K562 (cell line): ENCODE results near the gene NR1D1. TPM values are rescaled to one million over a fixed set of nuclear protein-coding genes. Genes with fewer than 3 reads are reported as not detected.

Experiments
- ATAC-seq: fragments of 200-7000 bp; cut with Tn5 transposase; 3 replicates; pipeline ENCODE4 v1.9.1; 2020; ENCODE audit warnings: moderate library complexity
- BruUV-seq: library from RNA; stranded (reverse); fragments of 400-500 nt; replicated peaks from 2 replicates; lab custom pipeline; 2021; lab: Mats Ljungman, UMichigan
- CTCF ChIA-PET: fragments of 300-600 bp; formaldehyde crosslinking; extraction: SDS; loops from one replicate; lab custom pipeline; 2021; ENCODE audit warnings: low intra/inter-chr PET ratio; lab: Yijun Ruan, JAX
- POLR2A ChIA-PET: fragments of 300-600, 350-650 bp; sonication (Branson Sonifier 250); formaldehyde crosslinking; extraction: SDS; loops from one replicate; lab custom pipeline; 2021; ENCODE audit warnings: antibody characterized with exemption, inconsistent platforms; lab: Yijun Ruan, JAX
- DNase-seq, 4 experiments: peaks; one replicate each; pipeline versions ENCODE4 v3.0.0 to v3.0.0-alpha.2; 2011 to 2018; ENCODE audit warnings: low spot score in 3 of 4, mixed read lengths in 3 of 4; ENCODE audit errors: extremely low read depth in 1 of 4
- FAIRE-seq: peaks from 2 replicates; lab custom pipeline; 2011; peaks lifted over from hg19 to GRCh38; lab: Jason Lieb, UNC
- H2AFZ ChIP-seq: 2 replicates; pipeline ENCODE4 v1.6.0; 2011; ENCODE audit warnings: low read depth, low read length, control low read depth, inconsistent platforms
- H3K27ac ChIP-seq: fragments of 200-600 bp; 3 replicates; pipeline ENCODE4 v1.8.0; 2011; ENCODE audit warnings: low read depth, mild to moderate bottlenecking, control low read depth, inconsistent platforms, low read length, moderate library complexity, mixed read lengths; ENCODE audit errors: extremely low read depth
- H3K27me3 ChIP-seq, 2 experiments: fragments of 300-600 bp in 1 of 2; 2 replicates in 1 of 2; 3 replicates in 1 of 2; pipeline versions ENCODE4 v1.6.0 to v1.8.0; 2011; ENCODE audit warnings: inconsistent platforms in 2 of 2, low read length in 2 of 2, mild to moderate bottlenecking in 1 of 2, mixed read lengths in 1 of 2, moderate library complexity in 1 of 2; ENCODE audit not compliant: control insufficient read depth in 2 of 2, insufficient read depth in 2 of 2
- H3K36me3 ChIP-seq: fragments of 300-600 bp; 3 replicates; pipeline ENCODE4 v1.8.0; 2011; ENCODE audit warnings: mild to moderate bottlenecking, low read length, inconsistent platforms; ENCODE audit not compliant: control insufficient read depth, insufficient read depth
- H3K4me1 ChIP-seq, 2 experiments: fragments of 200-600 bp in 1 of 2; replicated peaks in 1 of 2; 2 replicates in 1 of 2; 3 replicates in 1 of 2; pipeline versions ENCODE4 v1.5.1 to v1.8.0; 2011; ENCODE audit warnings: inconsistent platforms in 2 of 2, low read length in 2 of 2, mild to moderate bottlenecking in 1 of 2, mixed read lengths in 1 of 2, moderate library complexity in 1 of 2; ENCODE audit not compliant: control insufficient read depth in 2 of 2, insufficient read depth in 2 of 2
- H3K4me2 ChIP-seq: 2 replicates; pipeline ENCODE4 v1.6.1; 2011; ENCODE audit warnings: low read length, control low read depth, inconsistent platforms, mixed read lengths; ENCODE audit not compliant: insufficient read depth
- H3K4me3 ChIP-seq: fragments of 200-600 bp; sonication (generic), shearing (Covaris generic); 2 replicates; pipeline ENCODE4 v1.5.1; 2016; ENCODE audit warnings: control low read depth, inconsistent platforms
- H3K79me2 ChIP-seq: fragments of 200-600 bp; 3 replicates; pipeline ENCODE4 v1.8.0; 2011; ENCODE audit warnings: low read length, inconsistent platforms; ENCODE audit not compliant: control insufficient read depth, insufficient read depth
- H3K9ac ChIP-seq, 2 experiments: 2 replicates each; pipeline versions ENCODE4 v1.6.0 to v1.6.1; 2011; ENCODE audit warnings: low read depth in 2 of 2, low read length in 2 of 2, control low read depth in 1 of 2, inconsistent platforms in 1 of 2, mild to moderate bottlenecking in 1 of 2, mixed read lengths in 1 of 2; ENCODE audit not compliant: insufficient read depth in 1 of 2
- H3K9me1 ChIP-seq: one replicate; pipeline ENCODE4 v1.6.0; 2011; ENCODE audit warnings: inconsistent platforms, mild to moderate bottlenecking, low read length, moderate library complexity; ENCODE audit not compliant: control insufficient read depth, insufficient read depth
- H3K9me3 ChIP-seq: replicated peaks from 2 replicates; pipeline ENCODE4 v1.5.1; 2011; ENCODE audit warnings: low read depth, low read length, inconsistent platforms; ENCODE audit not compliant: control insufficient read depth, insufficient read depth
- H4K20me1 ChIP-seq: replicated peaks from 2 replicates; pipeline ENCODE4 v1.6.1; 2011; ENCODE audit warnings: low read length, inconsistent platforms, mixed read lengths; ENCODE audit not compliant: control insufficient read depth, insufficient read depth
- GATA2 ChIP-seq: sonication (generic); formaldehyde crosslinking; IDR thresholded peaks from 2 replicates; pipeline ENCODE4 v1.4.0; 2020; ENCODE audit warnings: mild to moderate bottlenecking, missing genetic modification reagents
- ILK ChIP-seq: fragments of 450-650 bp; IDR thresholded peaks from 2 replicates; pipeline ENCODE4 v1.6.1; 2016; ENCODE audit warnings: missing genetic modification characterization, low read depth, mild to moderate bottlenecking, missing compliant biosample characterization, moderate library complexity, borderline replicate concordance
- KLF10 ChIP-seq: fragments of 250-450 bp; sonication (Bioruptor Pico); IDR thresholded peaks from 2 replicates; pipeline ENCODE4 v1.6.1; 2021; ENCODE audit warnings: matching md5 sums
- MIER1 ChIP-seq: fragments of 450-650 bp; IDR thresholded peaks from 2 replicates; pipeline ENCODE4 v1.6.1; 2016; ENCODE audit warnings: antibody characterized with exemption, mild to moderate bottlenecking, low read depth
- NFRKB ChIP-seq: fragments of 450-650 bp; IDR thresholded peaks from 2 replicates; pipeline ENCODE4 v1.6.1; 2016; ENCODE audit warnings: low read depth
- TEAD4 ChIP-seq, 2 experiments: sonication (generic) in 1 of 2; formaldehyde crosslinking in 1 of 2; IDR thresholded peaks; 2 replicates each; pipeline versions ENCODE4 v1.6.1 to v1.8.0; 2012 to 2022; ENCODE audit warnings: borderline replicate concordance in 1 of 2, inconsistent platforms in 1 of 2, low read length in 1 of 2, mild to moderate bottlenecking in 1 of 2, missing genetic modification reagents in 1 of 2
- YY1 ChIP-seq, 3 experiments: IDR thresholded peaks; 2 replicates each; pipeline ENCODE4 v1.6.1; 2011; ENCODE audit warnings: low read length in 2 of 3, mild to moderate bottlenecking in 2 of 3, moderate library complexity in 2 of 3, borderline replicate concordance in 1 of 3, control low read depth in 1 of 3, low read depth in 1 of 3; ENCODE audit not compliant: insufficient read depth in 3 of 3, insufficient replicate concordance in 2 of 3, control insufficient read depth in 1 of 3, insufficient read length in 1 of 3; ENCODE audit errors: extremely low read depth in 1 of 3
- ZKSCAN1 ChIP-seq: fragments of 150-350 bp; IDR thresholded peaks from 2 replicates; pipeline ENCODE4 v1.6.1; 2016; ENCODE audit warnings: low read depth, low read length
- ZNF347 ChIP-seq: fragments of 450-650 bp; formaldehyde crosslinking; IDR thresholded peaks from 2 replicates; pipeline ENCODE4 v1.4.0; 2020; ENCODE audit warnings: low read depth, mild to moderate bottlenecking, moderate library complexity
- ZNF589 ChIP-seq: fragments of 200-800 bp; sonication (Bioruptor generic); IDR thresholded peaks from 2 replicates; pipeline ENCODE4 v1.6.1; 2016; ENCODE audit warnings: low read depth, missing genetic modification characterization, missing compliant biosample characterization
- WGBS: fragments of 100-300 bp; shearing (Covaris generic); methylation state at CpG from one replicate; pipeline ENCODE4 v1.1.6; 2016; ENCODE audit warnings: low coverage, mixed read lengths; ENCODE audit not compliant: insufficient coverage; ENCODE audit errors: missing lambda C conversion rate; 5-methylcytosine and 5-hydroxymethylcytosine counted together
- in situ Hi-C: fragments of 300-500 bp; cut with MboI; formaldehyde crosslinking; loops from 4 replicates; pipeline ENCODE4 v1.15.0; 2018; ENCODE audit warnings: inconsistent platforms, mixed read lengths
- intact Hi-C: fragments of 100-400 bp; cut with micrococcal nuclease; formaldehyde crosslinking; loops from 2 replicates; pipeline ENCODE4 v1.14.2; 2022
- polyA plus RNA-seq, 8 experiments: library from polyadenylated mRNA; depleted of rRNA in 4 of 8; stranded (reverse) in 5 of 8; unstranded in 3 of 8; fragments of >200 nt; fragmentation: Nextera tagmentation in 2 of 8; fragmentation: Illumina TruSeq in 1 of 8; extraction: Ambion mirVana in 2 of 8; extraction: Trizol in 1 of 8; gene quantifications; 2 replicates each; pipeline versions ENCODE4 v1.2.1 to v1.2.3, GENCODE V29; 2011 to 2014; ENCODE audit warnings: inconsistent platforms in 1 of 8, missing spikeins in 1 of 8
- total RNA-seq, 7 experiments: library from RNA; depleted of rRNA in 6 of 7; stranded (reverse); fragments of >200 nt in 6 of 7; fragmentation: Illumina TruSeq in 2 of 7; extraction: Trizol in 2 of 7; gene quantifications; 2 replicates each; pipeline versions ENCODE4 v1.2.1 to v1.2.3, GENCODE V29; 2011 to 2021; ENCODE audit warnings: low replicate concordance in 1 of 7

Gene NR1D1
- total and polyA plus RNA-seq, 9 of the 15 experiments (the other 6 are each of a cell fraction or from before 2014, with no cell fraction given) = 0.25 to 7.7 (median 0.65) TPM

DNA sequence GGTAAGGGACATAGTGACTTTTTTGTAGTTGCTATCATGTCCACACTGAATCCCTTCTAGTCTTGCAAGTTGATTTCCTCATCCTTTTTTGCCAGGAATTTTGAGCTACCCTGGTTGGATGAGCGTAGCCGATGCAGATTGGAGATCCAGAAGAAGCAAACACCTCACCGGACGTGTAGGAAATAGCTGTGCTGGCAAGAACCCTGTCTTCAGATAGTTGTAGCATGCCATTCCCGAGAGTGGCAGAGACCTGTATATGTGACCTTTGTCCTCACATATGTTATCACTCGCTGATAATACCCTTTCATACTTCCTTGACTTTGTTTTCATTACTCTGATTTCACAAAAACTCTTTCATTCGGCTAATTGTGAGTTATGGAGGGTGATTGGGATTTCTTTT lies 33.8 kb upstream of the NR1D1 start (continued):
- no peak for TF ChIP-seq TEAD4 (IDR thresholded peaks at IDR 0.05; ENCODE audit: low read length)
- no peak for TF ChIP-seq TEAD4 (CRISPR knock-in tag; IDR thresholded peaks at IDR 0.05; ENCODE audit: borderline replicate concordance)
- TF ChIP-seq KLF10 (CRISPR knock-in tag) = no peak
- TF ChIP-seq ZNF589 (CRISPR knock-in tag) = no peak
- TF ChIP-seq, all 486 proteins: peak for 0

GRCh38 chr17:40130352-40131042 lies 30.1 kb upstream of the NR1D1 start:
- 92% methylated on average over 7 of the region's 7 CpGs for whole genome bisulfite sequencing
- ChIA-PET CTCF (no interaction called here), POLR2A (interaction anchor here (1.5 kb wide), 1 partner anchor 9 kb away, joined by 8 read pairs; the partner anchor contains the start of gene CASC3)

More at GRCh38 chr17:40130352-40131042, 30.1 kb upstream of the NR1D1 start:
- in situ Hi-C loops = no loop called here
- Histone ChIP-seq H3K4me2 (no peak overlapping the region), H3K27ac (no peak overlapping the region), H3K4me3 (no peak overlapping the region), H3K4me1 (no peaks in the 10 kb centered on the region), H3K9me1 (no peaks in the 10 kb centered on the region), H3K79me2 (peaks cover 23% of the 10 kb centered on the region), H3K36me3 (peaks cover 98% of the 10 kb centered on the region), H3K9me3 (no peaks in the 10 kb centered on the region), H3K27me3 (no peaks in the 10 kb centered on the region), H4K20me1 (no peaks in the 10 kb centered on the region), H3K9ac (no peak overlapping the region), H2AFZ (no peak overlapping the region)
- TF ChIP-seq YY1 (IDR thresholded peaks at IDR 0.05; ENCODE audit: borderline replicate concordance in 1 of 3, control insufficient read depth in 1 of 3, extremely low read depth in 1 of 3, insufficient read depth in 3 of 3, insufficient read length in 1 of 3, insufficient replicate concordance in 2 of 3, low read depth in 1 of 3, low read length in 2 of 3) (no peak), MIER1 (no peak), ZNF347 (no peak), NFRKB (no peak), GATA2 (CRISPR knock-in tag) (no peak), ZKSCAN1 (no peak), ILK (no peak)
- intact Hi-C loops = no loop called here
- FAIRE-seq = no peak
- no peak for DNase-seq
- no TSS peak for BruUV-seq
- ATAC-seq = no peak
